Measurements from ENCODE around the gene COL6A5. TPM values are rescaled to one million over a fixed set of nuclear protein-coding genes. Genes with fewer than 3 reads are reported as not detected.
"Not testable (repeated sequence)": the region's sequence is repeated elsewhere in the genome, so short reads cannot be mapped to it uniquely, and the experiment has no call there.

The COL6A5 gene
- total RNA-seq, 1 donor from 2014 or later = not detected

DNA sequence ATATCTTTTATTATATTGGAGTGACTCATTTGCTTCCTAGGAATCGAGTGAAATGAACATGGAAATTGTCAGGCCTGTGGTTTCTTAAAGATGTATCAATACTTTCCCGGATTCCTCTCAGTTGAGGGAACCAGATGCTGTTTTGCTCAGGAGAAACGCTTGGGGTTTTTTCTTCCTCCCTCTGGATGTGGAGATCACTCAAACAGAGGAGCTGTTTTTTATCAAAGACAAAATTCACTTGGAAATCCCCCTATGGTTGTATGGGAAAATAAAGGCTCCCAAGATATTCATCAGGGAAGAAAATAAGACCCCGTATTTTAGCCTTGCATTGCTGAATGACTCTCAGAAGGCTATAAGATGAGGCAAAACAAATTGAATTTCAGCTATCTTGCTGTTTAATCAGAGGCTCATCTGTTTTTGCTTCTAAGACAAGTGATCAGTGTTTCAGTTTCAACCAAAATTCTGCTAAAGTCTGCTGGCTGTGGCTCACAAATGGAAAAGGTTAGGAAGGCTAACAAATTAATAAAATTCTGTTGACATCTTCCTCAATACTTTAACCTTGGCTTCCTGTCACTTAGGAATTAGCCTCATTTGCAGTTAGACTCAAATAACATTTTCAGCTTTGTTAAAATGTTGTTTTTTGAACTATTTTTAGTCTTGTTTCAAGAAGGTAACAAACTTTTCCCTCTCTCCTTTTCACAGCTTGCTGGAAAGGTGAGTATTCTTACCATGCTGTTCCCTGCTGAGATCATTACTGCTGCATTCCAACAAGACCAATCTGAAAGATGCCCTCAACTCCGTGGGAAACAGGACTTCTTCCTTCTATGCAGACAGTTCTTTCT lies 83.6 kb downstream of the COL6A5 start:
- DNase-seq (ENCODE audit: low spot score) = no peak
- no peaks in the 10 kb centered on the region for H3K4me1 Mint-ChIP-seq (ENCODE audit: low read depth)
- H3K4me3 Mint-ChIP-seq (ENCODE audit: low read depth) = no peak overlapping the region
- no peaks in the 10 kb centered on the region for H3K36me3 Mint-ChIP-seq (ENCODE audit: low read depth)
- intact Hi-C loops (cut with micrococcal nuclease) = no loop called here
- H3K9me3 Mint-ChIP-seq = no peaks in the 10 kb centered on the region
- H3K27me3 Mint-ChIP-seq (ENCODE audit: low read depth) = no peaks in the 10 kb centered on the region
- no peak overlapping the region for H3K27ac Mint-ChIP-seq

DNA sequence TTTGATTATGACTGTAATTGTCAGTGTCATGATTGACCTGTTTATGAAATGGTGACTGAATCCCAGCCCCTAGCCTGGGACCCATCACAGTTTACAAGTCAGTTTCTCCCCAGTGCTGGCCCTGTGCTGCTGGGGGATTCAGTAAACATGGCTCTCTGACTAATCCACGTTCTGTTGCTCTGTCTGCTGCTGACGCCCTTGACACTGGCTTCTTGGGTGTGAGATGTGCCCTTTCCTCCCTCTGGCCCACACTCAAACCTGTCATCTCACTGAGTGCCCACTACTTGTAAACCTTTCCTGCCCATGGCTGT lies 84.2 kb downstream of the COL6A5 start:
- intact Hi-C loops (cut with micrococcal nuclease) = no loop called here
- no peaks in the 10 kb centered on the region for H3K27me3 Mint-ChIP-seq (ENCODE audit: low read depth)
- H3K4me3 Mint-ChIP-seq (ENCODE audit: low read depth) = no peak overlapping the region
- no peak overlapping the region for H3K27ac Mint-ChIP-seq
- no peaks in the 10 kb centered on the region for H3K9me3 Mint-ChIP-seq
- H3K4me1 Mint-ChIP-seq (ENCODE audit: low read depth) = no peaks in the 10 kb centered on the region
- DNase-seq (ENCODE audit: low spot score) = no peak
- no peaks in the 10 kb centered on the region for H3K36me3 Mint-ChIP-seq (ENCODE audit: low read depth)

GRCh38 chr3:130430266-130430665 lies 84.8 kb downstream of the COL6A5 start:
- intact Hi-C loops (cut with micrococcal nuclease) = no loop called here
- Mint-ChIP-seq H3K4me3 (ENCODE audit: low read depth) (no peak overlapping the region), H3K36me3 (ENCODE audit: low read depth) (no peaks in the 10 kb centered on the region), H3K27ac (no peak overlapping the region), H3K9me3 (no peaks in the 10 kb centered on the region), H3K4me1 (ENCODE audit: low read depth) (no peaks in the 10 kb centered on the region), H3K27me3 (ENCODE audit: low read depth) (no peaks in the 10 kb centered on the region)
- no peak for DNase-seq (ENCODE audit: low spot score)

GRCh38 chr3:130432086-130432485 lies 86.6 kb downstream of the COL6A5 start:
- H3K4me1 Mint-ChIP-seq (ENCODE audit: low read depth); H3K27ac Mint-ChIP-seq; DNase-seq (ENCODE audit: low spot score); H3K4me3 Mint-ChIP-seq (ENCODE audit: low read depth); H3K9me3 Mint-ChIP-seq; intact Hi-C loops (cut with micrococcal nuclease); H3K36me3 Mint-ChIP-seq (ENCODE audit: low read depth); H3K27me3 Mint-ChIP-seq (ENCODE audit: low read depth): not testable (repeated sequence)

GRCh38 chr3:130433306-130433705 lies 87.8 kb downstream of the COL6A5 start:
- H3K4me3 Mint-ChIP-seq (ENCODE audit: low read depth) = no peak overlapping the region
- no peaks in the 10 kb centered on the region for H3K9me3 Mint-ChIP-seq
- no peaks in the 10 kb centered on the region for H3K4me1 Mint-ChIP-seq (ENCODE audit: low read depth)
- no peaks in the 10 kb centered on the region for H3K27me3 Mint-ChIP-seq (ENCODE audit: low read depth)
- no peak for DNase-seq (ENCODE audit: low spot score)
- intact Hi-C loops (cut with micrococcal nuclease) = no loop called here
- H3K36me3 Mint-ChIP-seq (ENCODE audit: low read depth) = no peaks in the 10 kb centered on the region
- H3K27ac Mint-ChIP-seq = no peak overlapping the region

GRCh38 chr3:130442284-130442683 lies 96.8 kb downstream of the COL6A5 start:
- Mint-ChIP-seq H3K27ac (no peak overlapping the region), H3K4me1 (ENCODE audit: low read depth) (no peaks in the 10 kb centered on the region), H3K36me3 (ENCODE audit: low read depth) (no peaks in the 10 kb centered on the region), H3K9me3 (no peaks in the 10 kb centered on the region), H3K27me3 (ENCODE audit: low read depth) (no peaks in the 10 kb centered on the region), H3K4me3 (ENCODE audit: low read depth) (no peak overlapping the region)
- intact Hi-C loops (cut with micrococcal nuclease) = no loop called here
- DNase-seq (ENCODE audit: low spot score) = no peak

DNA sequence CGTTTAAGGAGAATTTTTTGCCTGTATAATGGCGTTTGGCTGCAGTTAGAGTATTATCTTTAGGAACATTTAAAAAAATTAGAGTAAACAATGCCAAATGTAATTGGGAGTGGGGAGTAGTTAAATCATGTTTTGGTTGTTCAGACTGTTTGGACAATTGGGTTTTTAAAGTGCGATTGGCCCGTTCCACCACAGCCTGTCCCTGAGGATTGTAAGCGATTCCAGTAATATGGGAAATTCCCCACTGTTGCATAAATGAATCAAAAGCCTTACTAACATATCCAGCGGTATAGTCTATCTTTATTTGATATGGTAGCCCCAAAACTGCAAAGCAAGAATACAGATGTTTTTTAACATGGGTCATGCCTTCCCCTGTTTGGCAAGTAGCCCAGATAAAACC lies 101.4 kb downstream of the COL6A5 start:
- intact Hi-C loops (cut with micrococcal nuclease); H3K4me1 Mint-ChIP-seq (ENCODE audit: low read depth); DNase-seq (ENCODE audit: low spot score); H3K9me3 Mint-ChIP-seq; H3K36me3 Mint-ChIP-seq (ENCODE audit: low read depth); H3K4me3 Mint-ChIP-seq (ENCODE audit: low read depth); H3K27me3 Mint-ChIP-seq (ENCODE audit: low read depth); H3K27ac Mint-ChIP-seq: not testable (repeated sequence)

- DNase-seq (ENCODE audit: low spot score); H3K9me3 Mint-ChIP-seq; intact Hi-C loops (cut with micrococcal nuclease); H3K4me3 Mint-ChIP-seq (ENCODE audit: low read depth); H3K27me3 Mint-ChIP-seq (ENCODE audit: low read depth); H3K36me3 Mint-ChIP-seq (ENCODE audit: low read depth); H3K4me1 Mint-ChIP-seq (ENCODE audit: low read depth); H3K27ac Mint-ChIP-seq: not testable (repeated sequence)
Observed at GRCh38 chr3:130448155-130448554, 102.7 kb downstream of the COL6A5 start.

- Mint-ChIP-seq H3K9me3 (peaks cover 1% of the 10 kb centered on the region), H3K27ac (no peak overlapping the region), H3K4me3 (ENCODE audit: low read depth) (no peak overlapping the region), H3K4me1 (ENCODE audit: low read depth) (no peaks in the 10 kb centered on the region), H3K36me3 (ENCODE audit: low read depth) (no peaks in the 10 kb centered on the region), H3K27me3 (ENCODE audit: low read depth) (peaks cover 4% of the 10 kb centered on the region)
- no peak for DNase-seq (ENCODE audit: low spot score)
- intact Hi-C loops (cut with micrococcal nuclease) = no loop called here
Observed at GRCh38 chr3:130456540-130456939, 111.1 kb downstream of the COL6A5 start.

- Mint-ChIP-seq H3K4me1 (ENCODE audit: low read depth) (no peaks in the 10 kb centered on the region), H3K27me3 (ENCODE audit: low read depth) (peaks cover 4% of the 10 kb centered on the region), H3K27ac (no peak overlapping the region), H3K36me3 (ENCODE audit: low read depth) (no peaks in the 10 kb centered on the region), H3K9me3 (no peaks in the 10 kb centered on the region), H3K4me3 (ENCODE audit: low read depth) (no peak overlapping the region)
- intact Hi-C loops (cut with micrococcal nuclease) = no loop called here
- no peak for DNase-seq (ENCODE audit: low spot score)
Observed at GRCh38 chr3:130457671-130458070, 112.2 kb downstream of the COL6A5 start.

DNA sequence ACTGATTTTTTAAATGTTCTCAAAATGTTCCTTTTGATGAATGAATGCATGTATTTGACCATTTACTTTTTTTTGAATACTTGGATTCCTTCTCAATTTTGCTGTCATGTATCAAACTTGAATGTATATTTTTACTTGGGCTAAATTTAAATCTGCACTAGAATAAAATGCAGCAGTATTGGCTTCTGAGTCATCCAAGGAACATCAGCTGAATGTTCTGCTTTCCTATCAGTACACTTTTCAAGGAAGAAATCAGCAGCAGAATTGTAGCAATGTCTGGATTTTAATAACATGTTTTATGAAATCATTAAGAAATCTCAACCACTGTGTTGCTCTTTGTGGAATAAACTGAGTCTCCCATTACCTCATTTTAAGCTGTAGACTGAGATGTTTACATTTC lies 114.5 kb downstream of the COL6A5 start:
- DNase-seq (ENCODE audit: low spot score) = no peak
- Mint-ChIP-seq H3K4me3 (ENCODE audit: low read depth) (no peak overlapping the region), H3K4me1 (ENCODE audit: low read depth) (no peaks in the 10 kb centered on the region), H3K27me3 (ENCODE audit: low read depth) (peaks cover 1% of the 10 kb centered on the region), H3K27ac (no peak overlapping the region), H3K36me3 (ENCODE audit: low read depth) (no peaks in the 10 kb centered on the region), H3K9me3 (no peaks in the 10 kb centered on the region)
- intact Hi-C loops (cut with micrococcal nuclease) = no loop called here

- Mint-ChIP-seq H3K36me3 (ENCODE audit: low read depth) (no peaks in the 10 kb centered on the region), H3K4me3 (ENCODE audit: low read depth) (no peak overlapping the region), H3K9me3 (no peaks in the 10 kb centered on the region), H3K27me3 (ENCODE audit: low read depth) (no peaks in the 10 kb centered on the region), H3K27ac (no peak overlapping the region), H3K4me1 (ENCODE audit: low read depth) (no peaks in the 10 kb centered on the region)
- intact Hi-C loops (cut with micrococcal nuclease) = no loop called here
- DNase-seq (ENCODE audit: low spot score) = no peak
Observed at GRCh38 chr3:130462089-130462488, 116.6 kb downstream of the COL6A5 start.

- no peaks in the 10 kb centered on the region for H3K9me3 Mint-ChIP-seq
- H3K4me3 Mint-ChIP-seq (ENCODE audit: low read depth) = no peak overlapping the region
- no peak overlapping the region for H3K27ac Mint-ChIP-seq
- H3K27me3 Mint-ChIP-seq (ENCODE audit: low read depth) = no peaks in the 10 kb centered on the region
- no peak for DNase-seq (ENCODE audit: low spot score)
- H3K4me1 Mint-ChIP-seq (ENCODE audit: low read depth) = no peaks in the 10 kb centered on the region
- intact Hi-C loops (cut with micrococcal nuclease) = no loop called here
- no peaks in the 10 kb centered on the region for H3K36me3 Mint-ChIP-seq (ENCODE audit: low read depth)
Observed at GRCh38 chr3:130463221-130463620, 117.7 kb downstream of the COL6A5 start.

DNA sequence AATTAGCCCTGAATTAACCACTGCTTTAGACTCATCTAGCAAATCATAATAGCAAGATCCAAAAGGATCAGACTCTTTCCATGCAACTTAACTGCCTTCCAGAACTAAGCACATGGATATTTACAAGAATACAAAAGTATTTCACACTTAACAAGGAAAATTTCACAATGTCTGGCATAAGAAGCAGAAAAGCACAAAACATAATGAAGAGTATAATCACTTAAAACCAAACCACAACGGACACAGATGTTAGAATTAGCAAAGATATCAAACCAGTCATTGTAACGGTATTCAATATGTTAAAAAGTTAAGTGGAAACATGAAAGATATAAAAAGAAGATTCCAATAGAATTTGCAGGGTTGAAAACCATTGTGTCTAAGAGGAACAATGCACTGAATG lies 120.0 kb downstream of the COL6A5 start:
- Mint-ChIP-seq H3K27ac (no peak overlapping the region), H3K36me3 (ENCODE audit: low read depth) (no peaks in the 10 kb centered on the region), H3K4me3 (ENCODE audit: low read depth) (no peak overlapping the region), H3K4me1 (ENCODE audit: low read depth) (no peaks in the 10 kb centered on the region), H3K27me3 (ENCODE audit: low read depth) (no peaks in the 10 kb centered on the region), H3K9me3 (no peaks in the 10 kb centered on the region)
- intact Hi-C loops (cut with micrococcal nuclease) = no loop called here
- no peak for DNase-seq (ENCODE audit: low spot score)
